Measurements from ENCODE around the gene MBOAT2.
A peak's percentile ranks its signal among the peaks of the same experiment; 100 is the strongest.

MBOAT2 gene

DNA sequence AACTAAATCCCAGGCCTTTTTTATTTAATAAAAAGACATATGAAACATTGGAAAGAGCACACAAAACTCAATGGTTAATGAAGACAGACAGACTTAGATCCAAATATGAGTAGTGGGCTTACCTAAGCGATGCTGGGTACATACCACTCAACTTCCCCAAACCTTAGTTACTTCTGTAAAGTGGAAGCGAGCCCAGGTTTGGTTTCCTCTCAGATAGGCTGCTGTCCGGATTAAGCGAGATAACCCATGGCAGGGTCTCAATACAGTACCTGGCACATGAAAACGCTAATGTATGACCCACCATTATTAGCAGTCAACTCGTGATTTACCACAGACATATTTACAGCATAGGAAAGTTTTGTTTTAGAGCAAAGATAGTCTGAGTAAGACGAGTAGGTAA, 21.6 kb downstream of the MBOAT2 start:
- no peaks in the 10 kb centered on the region for H4K20me1 ChIP-seq (ENCODE audit: control insufficient read depth, insufficient read depth, low read depth, low read length)
- no peaks in the 10 kb centered on the region for H3K9me2 ChIP-seq (replicated peaks; ENCODE audit: control insufficient read depth, low read length)
- peaks cover 83% of the 10 kb centered on the region for H3K79me2 ChIP-seq (ENCODE audit: control insufficient read depth, low read length)
- no peaks in the 10 kb centered on the region for H3K9me3 ChIP-seq (ENCODE audit: control insufficient read depth, insufficient read depth, low read length)
- H3K4me2 ChIP-seq (ENCODE audit: low read length) = peak overlapping the region; percentile 95
- peaks cover 72% of the 10 kb centered on the region for H3K4me1 ChIP-seq (ENCODE audit: control insufficient read depth, low read length)
- H3K27ac ChIP-seq (ENCODE audit: low read depth, low read length) = peak overlapping the region; percentile 92
- peak overlapping the region; percentile 78 for H3K4me3 ChIP-seq (ENCODE audit: low read length)
- H3K36me3 ChIP-seq (ENCODE audit: control insufficient read depth, low read length) = no peaks in the 10 kb centered on the region
- H3K27me3 ChIP-seq (ENCODE audit: control insufficient read depth, low read length) = no peaks in the 10 kb centered on the region
- TF ChIP-seq, protein P1, sequence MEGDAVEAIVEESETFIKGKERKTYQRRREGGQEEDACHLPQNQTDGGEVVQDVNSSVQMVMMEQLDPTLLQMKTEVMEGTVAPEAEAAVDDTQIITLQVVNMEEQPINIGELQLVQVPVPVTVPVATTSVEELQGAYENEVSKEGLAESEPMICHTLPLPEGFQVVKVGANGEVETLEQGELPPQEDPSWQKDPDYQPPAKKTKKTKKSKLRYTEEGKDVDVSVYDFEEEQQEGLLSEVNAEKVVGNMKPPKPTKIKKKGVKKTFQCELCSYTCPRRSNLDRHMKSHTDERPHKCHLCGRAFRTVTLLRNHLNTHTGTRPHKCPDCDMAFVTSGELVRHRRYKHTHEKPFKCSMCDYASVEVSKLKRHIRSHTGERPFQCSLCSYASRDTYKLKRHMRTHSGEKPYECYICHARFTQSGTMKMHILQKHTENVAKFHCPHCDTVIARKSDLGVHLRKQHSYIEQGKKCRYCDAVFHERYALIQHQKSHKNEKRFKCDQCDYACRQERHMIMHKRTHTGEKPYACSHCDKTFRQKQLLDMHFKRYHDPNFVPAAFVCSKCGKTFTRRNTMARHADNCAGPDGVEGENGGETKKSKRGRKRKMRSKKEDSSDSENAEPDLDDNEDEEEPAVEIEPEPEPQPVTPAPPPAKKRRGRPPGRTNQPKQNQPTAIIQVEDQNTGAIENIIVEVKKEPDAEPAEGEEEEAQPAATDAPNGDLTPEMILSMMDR (IDR thresholded peaks at IDR 0.05; ENCODE audit: low read depth, low read length, poor library complexity, severe bottlenecking) = no peak
- TF ChIP-seq EZH2phosphoT487 (IDR thresholded peaks at IDR 0.05; ENCODE audit: borderline replicate concordance, low read length) = no peak
- H3F3A ChIP-seq (ENCODE audit: control insufficient read depth, insufficient read depth) = peaks cover 22% of the 10 kb centered on the region

DNA sequence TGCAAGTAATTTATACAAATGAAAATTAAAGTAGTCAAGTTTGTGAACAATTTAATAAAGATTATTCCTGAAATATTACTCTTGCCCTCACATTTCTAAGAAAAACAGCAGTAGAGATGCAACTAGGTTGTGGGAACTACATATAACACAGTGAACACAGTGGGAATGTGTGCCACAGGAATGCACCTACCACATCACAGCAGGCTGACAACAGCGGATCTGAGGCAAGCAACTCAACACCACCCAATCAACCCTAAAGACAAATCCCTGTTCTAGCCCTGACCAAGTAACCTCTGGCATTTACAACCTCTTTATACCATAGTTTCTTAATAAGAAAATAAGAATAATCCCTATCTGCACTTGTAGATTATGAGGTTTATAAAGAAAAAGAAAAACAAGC, 23.4 kb downstream of the MBOAT2 start:
- Histone ChIP-seq H3K36me3 (ENCODE audit: control insufficient read depth, low read length) (no peaks in the 10 kb centered on the region), H3K79me2 (ENCODE audit: control insufficient read depth, low read length) (peaks cover 82% of the 10 kb centered on the region), H3K4me2 (ENCODE audit: low read length) (no peak overlapping the region), H3K4me1 (ENCODE audit: control insufficient read depth, low read length) (peaks cover 72% of the 10 kb centered on the region), H3F3A (ENCODE audit: control insufficient read depth, insufficient read depth) (peaks cover 19% of the 10 kb centered on the region), H3K27me3 (ENCODE audit: control insufficient read depth, low read length) (no peaks in the 10 kb centered on the region), H4K20me1 (ENCODE audit: control insufficient read depth, insufficient read depth, low read depth, low read length) (no peaks in the 10 kb centered on the region), H3K9me3 (ENCODE audit: control insufficient read depth, insufficient read depth, low read length) (no peaks in the 10 kb centered on the region), H3K9me2 (replicated peaks; ENCODE audit: control insufficient read depth, low read length) (no peaks in the 10 kb centered on the region), H3K4me3 (ENCODE audit: low read length) (no peak overlapping the region), H3K27ac (ENCODE audit: low read depth, low read length) (no peak overlapping the region)
- no peak for TF ChIP-seq EZH2phosphoT487 (IDR thresholded peaks at IDR 0.05; ENCODE audit: borderline replicate concordance, low read length)

DNA sequence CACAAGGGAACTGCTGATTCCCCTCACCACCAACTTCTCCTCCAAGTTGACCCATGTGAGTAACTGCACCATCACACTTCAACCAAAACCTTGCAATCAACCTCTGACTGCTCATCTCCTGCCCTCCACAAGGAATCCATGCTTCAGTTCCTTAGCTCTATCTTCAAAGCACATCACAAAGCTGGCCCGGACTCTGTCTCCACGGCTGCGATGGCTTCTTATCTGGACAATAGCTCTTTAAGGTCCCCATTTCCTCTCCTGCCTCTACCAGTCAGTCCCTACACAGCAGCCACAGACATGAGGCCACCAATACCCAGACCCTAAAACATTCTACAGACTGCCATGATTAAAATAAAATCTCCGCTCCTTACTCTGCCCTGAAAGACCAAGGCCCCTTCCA, 25.7 kb downstream of the MBOAT2 start:
- Histone ChIP-seq H3K4me2 (ENCODE audit: low read length) (no peak overlapping the region), H3F3A (ENCODE audit: control insufficient read depth, insufficient read depth) (no peaks in the 10 kb centered on the region), H3K9me3 (ENCODE audit: control insufficient read depth, insufficient read depth, low read length) (no peaks in the 10 kb centered on the region), H4K20me1 (ENCODE audit: control insufficient read depth, insufficient read depth, low read depth, low read length) (no peaks in the 10 kb centered on the region), H3K9me2 (replicated peaks; ENCODE audit: control insufficient read depth, low read length) (no peaks in the 10 kb centered on the region), H3K27ac (ENCODE audit: low read depth, low read length) (no peak overlapping the region), H3K27me3 (ENCODE audit: control insufficient read depth, low read length) (no peaks in the 10 kb centered on the region), H3K4me1 (ENCODE audit: control insufficient read depth, low read length) (peaks cover 51% of the 10 kb centered on the region), H3K36me3 (ENCODE audit: control insufficient read depth, low read length) (no peaks in the 10 kb centered on the region), H3K79me2 (ENCODE audit: control insufficient read depth, low read length) (peaks cover 78% of the 10 kb centered on the region), H3K4me3 (ENCODE audit: low read length) (no peak overlapping the region)
- TF ChIP-seq EZH2phosphoT487 (IDR thresholded peaks at IDR 0.05; ENCODE audit: borderline replicate concordance, low read length) = no peak
- TF ChIP-seq, protein P1 (IDR thresholded peaks at IDR 0.05; ENCODE audit: low read depth, low read length, poor library complexity, severe bottlenecking) = no peak

DNA sequence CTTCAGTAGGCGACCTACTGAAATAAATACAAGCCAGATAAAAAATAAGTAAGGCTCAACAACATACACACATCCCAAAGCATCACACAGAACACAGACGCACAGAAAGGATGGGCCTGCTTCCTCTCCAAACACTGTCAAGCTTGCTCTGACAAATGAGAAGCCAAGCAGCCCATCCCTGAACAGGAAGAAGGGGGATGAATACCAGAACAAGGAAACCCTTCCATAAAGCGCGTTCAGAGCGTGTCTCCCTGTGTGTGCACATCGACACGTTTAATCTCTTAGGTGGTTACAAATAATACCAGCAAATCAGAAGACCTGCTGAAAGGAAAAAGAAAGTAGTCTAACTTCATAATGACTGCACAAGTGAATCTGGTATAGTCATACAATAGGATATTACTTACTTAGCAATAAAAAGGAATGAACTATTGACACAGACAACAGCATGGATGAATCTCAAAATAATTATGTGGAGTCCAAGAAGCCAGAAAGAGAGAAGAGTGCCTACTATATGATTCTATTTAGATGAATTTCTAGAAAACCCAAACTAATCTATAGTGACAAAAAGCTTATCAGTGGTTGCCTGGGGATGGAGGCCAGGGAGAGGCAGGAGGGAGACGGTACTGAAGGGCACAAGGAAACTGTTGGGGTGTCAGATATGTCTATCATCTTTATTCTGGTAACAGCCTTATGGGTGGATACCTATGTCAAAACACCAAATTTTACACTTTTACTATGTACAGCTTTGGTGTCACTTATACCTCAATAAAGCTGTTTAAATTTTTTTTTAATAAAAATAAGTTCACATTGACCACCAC, 26.8 kb downstream of the MBOAT2 start:
- Histone ChIP-seq H3K79me2 (ENCODE audit: control insufficient read depth, low read length) (peaks cover 67% of the 10 kb centered on the region), H3K4me2 (ENCODE audit: low read length) (0 out of 2 replicates have a peak overlapping the region, but pooled peaks have one; percentile 11), H3F3A (ENCODE audit: control insufficient read depth, insufficient read depth) (no peaks in the 10 kb centered on the region), H3K4me3 (ENCODE audit: low read length) (no peak overlapping the region), H3K27me3 (ENCODE audit: control insufficient read depth, low read length) (no peaks in the 10 kb centered on the region), H4K20me1 (ENCODE audit: control insufficient read depth, insufficient read depth, low read depth, low read length) (no peaks in the 10 kb centered on the region), H3K27ac (ENCODE audit: low read depth, low read length) (no peak overlapping the region), H3K9me3 (ENCODE audit: control insufficient read depth, insufficient read depth, low read length) (no peaks in the 10 kb centered on the region), H3K36me3 (ENCODE audit: control insufficient read depth, low read length) (no peaks in the 10 kb centered on the region), H3K9me2 (replicated peaks; ENCODE audit: control insufficient read depth, low read length) (no peaks in the 10 kb centered on the region), H3K4me1 (ENCODE audit: control insufficient read depth, low read length) (peaks cover 40% of the 10 kb centered on the region)
- no peak for TF ChIP-seq EZH2phosphoT487 (IDR thresholded peaks at IDR 0.05; ENCODE audit: borderline replicate concordance, low read length)
- TF ChIP-seq, protein P1 (IDR thresholded peaks at IDR 0.05; ENCODE audit: low read depth, low read length, poor library complexity, severe bottlenecking) = no peak
